K562 (cell line): ENCODE results near the gene NEK5. TPM values are rescaled to one million over a fixed set of nuclear protein-coding genes. Genes with fewer than 3 reads are reported as not detected.
A peak's percentile ranks its signal among the peaks of the same experiment; 100 is the strongest.

ENCODE experiments used
- CBX5 ChIP-seq: IDR thresholded peaks from 2 replicates; pipeline ENCODE4 v1.6.1; 2014; ENCODE audit warnings: low read depth, borderline replicate concordance
- EHMT2 ChIP-seq: fragments of 450-650 bp; IDR thresholded peaks from 2 replicates; pipeline ENCODE4 v1.6.1; 2018; ENCODE audit warnings: antibody characterized with exemption
- MTA3 ChIP-seq: fragments of 450-650 bp; formaldehyde crosslinking; IDR thresholded peaks from 2 replicates; pipeline ENCODE4 v1.6.1; 2017; ENCODE audit warnings: mild to moderate bottlenecking, borderline replicate concordance
- NR4A1 ChIP-seq, 2 experiments: fragments of 250-450 bp in 1 of 2; fragments of 450-650 bp in 1 of 2; sonication (Bioruptor Pico) in 1 of 2; IDR thresholded peaks; 2 replicates each; pipeline versions ENCODE4 v1.4.0 to v1.6.1; 2016 to 2020; ENCODE audit warnings: mild to moderate bottlenecking in 2 of 2, missing compliant biosample characterization in 1 of 2, missing genetic modification characterization in 1 of 2, moderate library complexity in 1 of 2
- PCBP1 ChIP-seq: fragments of 200-400 bp; formaldehyde crosslinking; IDR thresholded peaks from 2 replicates; pipeline ENCODE4 v1.6.1; 2018; ENCODE audit warnings: mild to moderate bottlenecking, low read depth, low read length; ENCODE audit not compliant: poor library complexity, severe bottlenecking
- PHF20 ChIP-seq: fragments of 450-650 bp; IDR thresholded peaks from 2 replicates; pipeline ENCODE4 v1.6.1; 2018; ENCODE audit not compliant: partially characterized antibody
- POU5F1 ChIP-seq: fragments of 150-350 bp; IDR thresholded peaks from 2 replicates; pipeline ENCODE4 v1.6.1; 2014; ENCODE audit warnings: borderline replicate concordance, low read length, low read depth, mild to moderate bottlenecking; ENCODE audit not compliant: partially characterized antibody
- RBM39 ChIP-seq: fragments of 200-400 bp; formaldehyde crosslinking; optimal IDR thresholded peaks from 2 replicates; pipeline ENCODE3; 2018; ENCODE audit warnings: low read depth, low read length
- RERE ChIP-seq: sonication (generic); formaldehyde crosslinking; IDR thresholded peaks from 2 replicates; pipeline ENCODE4 v1.8.0; 2023; ENCODE audit warnings: missing genetic modification reagents, mild to moderate bottlenecking, borderline replicate concordance
- VEZF1 ChIP-seq: fragments of 200-800 bp; sonication (Bioruptor generic); IDR thresholded peaks from 2 replicates; pipeline ENCODE4 v1.6.1; 2017; ENCODE audit warnings: missing genetic modification characterization, missing compliant biosample characterization
- YY1 ChIP-seq, 3 experiments: IDR thresholded peaks; 2 replicates each; pipeline ENCODE4 v1.6.1; 2011; ENCODE audit warnings: low read length in 2 of 3, mild to moderate bottlenecking in 2 of 3, moderate library complexity in 2 of 3, borderline replicate concordance in 1 of 3, control low read depth in 1 of 3, low read depth in 1 of 3; ENCODE audit not compliant: insufficient read depth in 3 of 3, insufficient replicate concordance in 2 of 3, control insufficient read depth in 1 of 3, insufficient read length in 1 of 3; ENCODE audit errors: extremely low read depth in 1 of 3
- ZMIZ1 ChIP-seq, 2 experiments: fragments of 150-350 bp in 1 of 2; IDR thresholded peaks; 2 replicates each; pipeline ENCODE4 v1.6.1; 2012 to 2016; ENCODE audit warnings: low read depth in 2 of 2, low read length in 2 of 2, mild to moderate bottlenecking in 1 of 2, moderate library complexity in 1 of 2
- ZNF778 ChIP-seq: fragments of 450-650 bp; formaldehyde crosslinking; IDR thresholded peaks from 2 replicates; pipeline ENCODE4 v1.4.0; 2020; ENCODE audit warnings: mild to moderate bottlenecking, moderate library complexity
- polyA plus RNA-seq, 8 experiments: library from polyadenylated mRNA; depleted of rRNA in 4 of 8; stranded (reverse) in 5 of 8; unstranded in 3 of 8; fragments of >200 nt; fragmentation: Nextera tagmentation in 2 of 8; fragmentation: Illumina TruSeq in 1 of 8; extraction: Ambion mirVana in 2 of 8; extraction: Trizol in 1 of 8; gene quantifications; 2 replicates each; pipeline versions ENCODE4 v1.2.1 to v1.2.3, GENCODE V29; 2011 to 2014; ENCODE audit warnings: inconsistent platforms in 1 of 8, missing spikeins in 1 of 8
- total RNA-seq, 7 experiments: library from RNA; depleted of rRNA in 6 of 7; stranded (reverse); fragments of >200 nt in 6 of 7; fragmentation: Illumina TruSeq in 2 of 7; extraction: Trizol in 2 of 7; gene quantifications; 2 replicates each; pipeline versions ENCODE4 v1.2.1 to v1.2.3, GENCODE V29; 2011 to 2021; ENCODE audit warnings: low replicate concordance in 1 of 7

NEK5 gene
- total and polyA plus RNA-seq, 9 of the 15 experiments (the other 6 are each of a cell fraction or from before 2014, with no cell fraction given), result 0.09 to 0.44 (median 0.33) TPM

- TF ChIP-seq RERE (CRISPR knock-in tag), result no peak
- no peak for TF ChIP-seq CBX5
- no peak for TF ChIP-seq ZNF778
- no peak for TF ChIP-seq RBM39
- no peak for TF ChIP-seq EHMT2
- no peak for TF ChIP-seq MTA3
- TF ChIP-seq POU5F1, result no peak
- 0 out of 2 replicates have a peak, but pooled peaks have one; percentile 33 for TF ChIP-seq VEZF1 (CRISPR knock-in tag)
- TF ChIP-seq PHF20, result no peak
- TF ChIP-seq PCBP1, result no peak
- TF ChIP-seq NR4A1 (CRISPR knock-in tag; IDR thresholded peaks at IDR 0.05), result no peak
- TF ChIP-seq NR4A1 (tag; IDR thresholded peaks at IDR 0.05), result no peak
- no peak for TF ChIP-seq ZMIZ1 (IDR thresholded peaks at IDR 0.05; ENCODE audit: low read depth in 2 of 2, low read length in 2 of 2)
- TF ChIP-seq YY1 (IDR thresholded peaks at IDR 0.05; ENCODE audit: borderline replicate concordance in 1 of 3, control insufficient read depth in 1 of 3, extremely low read depth in 1 of 3, insufficient read depth in 3 of 3, insufficient read length in 1 of 3, insufficient replicate concordance in 2 of 3, low read depth in 1 of 3, low read length in 2 of 3), result no peak
Observed at GRCh38 chr13:52127783-52128702, 830 bp downstream of the NEK5 start (continued).
